Measurements from ENCODE around the gene UBE3D. TPM values are rescaled to one million over a fixed set of nuclear protein-coding genes. Genes with fewer than 3 reads are reported as not detected.
"Not testable (repeated sequence)": the region's sequence is repeated elsewhere in the genome, so short reads cannot be mapped to it uniquely, and the experiment has no call there.

The UBE3D gene
- total RNA-seq, 3 donors from 2014 or later (not counting 1 experiment from before 2014, with no cell fraction given) = 6.6 to 7.9 (median 7.2) TPM

GRCh38 chr6:82861121-82861520, 204.5 kb downstream of the UBE3D start:
- ATAC-seq (no peak), DNase-seq (no peak)
- Mint-ChIP-seq H3K27ac (no peak overlapping the region), H3K27me3 (ENCODE audit: low read depth in 2 of 2) (no peaks in the 10 kb centered on the region), H3K4me1 (no peaks in the 10 kb centered on the region), H3K36me3 (no peaks in the 10 kb centered on the region), H3K4me3 (no peak overlapping the region), H3K9me3 (peaks cover 2 to 8% of the 10 kb centered on the region in 2 donors)
- WGBS (ENCODE audit: insufficient coverage) = 94% methylated on average over 1 of the region's 1 CpG
- no peaks in the 10 kb centered on the region for H3K9me3 ChIP-seq (ENCODE audit: control insufficient read depth, insufficient read depth, low read length)
- TF ChIP-seq, protein P1, sequence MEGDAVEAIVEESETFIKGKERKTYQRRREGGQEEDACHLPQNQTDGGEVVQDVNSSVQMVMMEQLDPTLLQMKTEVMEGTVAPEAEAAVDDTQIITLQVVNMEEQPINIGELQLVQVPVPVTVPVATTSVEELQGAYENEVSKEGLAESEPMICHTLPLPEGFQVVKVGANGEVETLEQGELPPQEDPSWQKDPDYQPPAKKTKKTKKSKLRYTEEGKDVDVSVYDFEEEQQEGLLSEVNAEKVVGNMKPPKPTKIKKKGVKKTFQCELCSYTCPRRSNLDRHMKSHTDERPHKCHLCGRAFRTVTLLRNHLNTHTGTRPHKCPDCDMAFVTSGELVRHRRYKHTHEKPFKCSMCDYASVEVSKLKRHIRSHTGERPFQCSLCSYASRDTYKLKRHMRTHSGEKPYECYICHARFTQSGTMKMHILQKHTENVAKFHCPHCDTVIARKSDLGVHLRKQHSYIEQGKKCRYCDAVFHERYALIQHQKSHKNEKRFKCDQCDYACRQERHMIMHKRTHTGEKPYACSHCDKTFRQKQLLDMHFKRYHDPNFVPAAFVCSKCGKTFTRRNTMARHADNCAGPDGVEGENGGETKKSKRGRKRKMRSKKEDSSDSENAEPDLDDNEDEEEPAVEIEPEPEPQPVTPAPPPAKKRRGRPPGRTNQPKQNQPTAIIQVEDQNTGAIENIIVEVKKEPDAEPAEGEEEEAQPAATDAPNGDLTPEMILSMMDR (IDR thresholded peaks at IDR 0.05) = no peak
- no peak overlapping the region for H3K4me3 ChIP-seq (ENCODE audit: low read length)
- H3K27ac ChIP-seq (ENCODE audit: low read length) = no peak overlapping the region
- intact Hi-C loops (cut with micrococcal nuclease) = no loop called here
- H3K4me1 ChIP-seq (ENCODE audit: control insufficient read depth, insufficient read depth, low read length) = no peaks in the 10 kb centered on the region
- H3K27me3 ChIP-seq (ENCODE audit: control insufficient read depth, insufficient read depth, low read length) = no peaks in the 10 kb centered on the region
- H3K36me3 ChIP-seq (ENCODE audit: control insufficient read depth, insufficient read depth, low read length) = no peaks in the 10 kb centered on the region

- DNase-seq; H3K36me3 ChIP-seq (ENCODE audit: control insufficient read depth, insufficient read depth, low read length); H3K4me1 ChIP-seq (ENCODE audit: control insufficient read depth, insufficient read depth, low read length); H3K36me3 Mint-ChIP-seq; H3K4me3 Mint-ChIP-seq; H3K27ac ChIP-seq (ENCODE audit: low read length); H3K4me1 Mint-ChIP-seq; ATAC-seq; H3K27me3 ChIP-seq (ENCODE audit: control insufficient read depth, insufficient read depth, low read length); H3K4me3 ChIP-seq (ENCODE audit: low read length); intact Hi-C loops (cut with micrococcal nuclease); H3K27ac Mint-ChIP-seq; H3K27me3 Mint-ChIP-seq (ENCODE audit: low read depth in 2 of 2); H3K9me3 ChIP-seq (ENCODE audit: control insufficient read depth, insufficient read depth, low read length): not testable (repeated sequence)
- H3K9me3 Mint-ChIP-seq = peaks cover 11 to 18% of the 10 kb centered on the region in 2 donors
- WGBS (ENCODE audit: insufficient coverage) = 94% methylated on average over 2 of the region's 5 CpGs
Measured at GRCh38 chr6:82856077-82856476, 209.6 kb downstream of the UBE3D start.

DNA sequence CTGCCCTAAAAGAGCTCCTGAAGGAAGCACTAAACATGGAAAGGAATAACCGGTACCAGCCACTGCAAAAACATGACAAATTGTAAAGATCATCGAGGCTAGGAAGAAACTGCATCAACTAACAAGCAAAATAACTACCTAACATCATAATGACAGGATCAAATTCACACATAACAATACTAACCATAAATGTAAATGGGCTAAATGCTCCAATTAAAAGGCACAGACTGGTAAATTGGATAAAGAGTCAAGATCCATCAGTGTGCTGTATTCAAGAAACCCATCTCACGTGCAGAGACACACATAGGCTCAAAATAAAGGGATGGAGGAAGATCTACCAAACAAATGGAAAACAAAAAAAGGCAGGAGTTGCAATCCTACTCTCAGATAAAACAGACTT, 212.7 kb downstream of the UBE3D start:
- H3K27me3 ChIP-seq (ENCODE audit: control insufficient read depth, insufficient read depth, low read length); H3K4me3 ChIP-seq (ENCODE audit: low read length); H3K4me3 Mint-ChIP-seq; H3K27me3 Mint-ChIP-seq (ENCODE audit: low read depth in 2 of 2); H3K4me1 ChIP-seq (ENCODE audit: control insufficient read depth, insufficient read depth, low read length); H3K27ac ChIP-seq (ENCODE audit: low read length); H3K36me3 ChIP-seq (ENCODE audit: control insufficient read depth, insufficient read depth, low read length); H3K27ac Mint-ChIP-seq; H3K4me1 Mint-ChIP-seq; H3K36me3 Mint-ChIP-seq; DNase-seq; ATAC-seq; intact Hi-C loops (cut with micrococcal nuclease); H3K9me3 ChIP-seq (ENCODE audit: control insufficient read depth, insufficient read depth, low read length): not testable (repeated sequence)
- peaks cover 11 to 23% of the 10 kb centered on the region in 2 donors for H3K9me3 Mint-ChIP-seq
- 94% methylated on average over 2 of the region's 3 CpGs for WGBS (ENCODE audit: insufficient coverage)

DNA sequence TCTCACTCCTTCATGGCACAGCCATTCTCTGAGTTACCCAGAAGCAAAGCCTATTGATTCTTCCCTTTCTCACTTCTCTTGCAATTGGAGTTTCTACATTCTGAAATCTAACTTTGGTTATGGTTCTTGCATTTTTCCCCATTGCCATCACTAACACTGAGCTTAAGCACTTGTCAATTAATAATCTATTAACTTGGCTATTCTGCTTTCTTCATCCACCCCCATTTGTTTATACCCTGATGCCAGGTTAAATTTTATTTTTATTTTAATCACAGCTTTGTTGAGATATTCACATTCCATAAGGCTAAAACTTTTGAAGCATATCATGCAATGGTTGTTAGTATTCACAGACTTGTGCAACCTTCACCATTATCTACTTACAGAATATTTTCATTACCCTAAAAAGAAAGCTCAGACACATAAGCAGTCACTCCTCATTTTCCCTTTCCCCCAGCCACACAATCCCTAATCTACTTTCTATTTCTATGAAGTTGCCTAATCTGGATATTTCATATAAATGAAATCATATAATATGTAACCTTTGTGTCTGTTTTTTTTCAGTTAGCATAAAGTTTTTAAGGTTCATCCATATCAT, 222.3 kb downstream of the UBE3D start:
- TF ChIP-seq, protein P1 (IDR thresholded peaks at IDR 0.05) = no peak
- no peak overlapping the region for H3K4me3 Mint-ChIP-seq
- no peak overlapping the region for H3K27ac Mint-ChIP-seq
- Histone ChIP-seq H3K36me3 (ENCODE audit: control insufficient read depth, insufficient read depth, low read length) (no peaks in the 10 kb centered on the region), H3K9me3 (ENCODE audit: control insufficient read depth, insufficient read depth, low read length) (no peaks in the 10 kb centered on the region), H3K4me3 (ENCODE audit: low read length) (no peak overlapping the region), H3K27me3 (ENCODE audit: control insufficient read depth, insufficient read depth, low read length) (no peaks in the 10 kb centered on the region), H3K27ac (ENCODE audit: low read length) (no peak overlapping the region), H3K4me1 (ENCODE audit: control insufficient read depth, insufficient read depth, low read length) (no peaks in the 10 kb centered on the region)
- no peaks in the 10 kb centered on the region for H3K27me3 Mint-ChIP-seq (ENCODE audit: low read depth in 2 of 2)
- intact Hi-C loops (cut with micrococcal nuclease) = no loop called here
- peaks cover 4% of the 10 kb centered on the region for H3K36me3 Mint-ChIP-seq
- DNase-seq (no peak), ATAC-seq (no peak)
- H3K4me1 Mint-ChIP-seq = no peaks in the 10 kb centered on the region
- H3K9me3 Mint-ChIP-seq = peaks cover 5 to 6% of the 10 kb centered on the region in 2 donors
